NCI-H2227 (cell line): Measurements from ENCODE around the gene SLC1A4.

Source experiments
- DNase-seq: peaks from one replicate; lab custom pipeline; 2025; ENCODE audit not compliant: unreplicated experiment; lab: John Stamatoyannopoulos, UW

SLC1A4 gene

DNA sequence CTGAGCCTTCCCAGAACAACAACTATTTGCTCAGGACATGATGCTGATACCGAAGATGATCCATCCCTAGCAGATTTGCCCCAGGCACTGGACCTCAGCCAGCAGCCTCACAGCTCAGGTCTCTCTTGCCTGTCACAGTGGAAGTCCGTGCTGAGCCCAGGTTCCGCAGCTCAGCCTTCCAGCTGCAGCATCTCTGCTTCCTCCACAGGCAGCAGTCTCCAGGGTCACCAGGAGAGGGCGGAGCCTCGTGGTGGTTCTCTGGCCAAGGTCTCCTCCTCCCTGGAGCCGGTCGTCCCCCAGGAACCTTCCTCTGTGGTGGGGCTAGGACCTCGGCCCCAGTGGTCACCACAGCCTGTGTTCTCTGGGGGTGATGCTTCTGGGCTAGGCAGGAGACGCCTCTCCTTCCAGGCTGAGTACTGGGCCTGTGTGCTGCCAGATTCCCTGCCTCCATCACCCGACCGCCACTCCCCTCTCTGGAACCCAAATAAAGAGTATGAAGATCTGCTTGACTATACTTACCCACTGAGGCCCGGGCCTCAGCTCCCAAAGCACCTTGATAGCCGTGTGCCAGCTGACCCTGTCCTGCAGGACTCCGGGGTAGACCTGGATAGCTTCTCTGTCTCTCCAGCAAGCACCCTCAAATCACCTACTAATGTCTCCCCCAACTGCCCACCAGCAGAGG, 82.4 kb downstream of the SLC1A4 start:
- no peak for DNase-seq

DNA sequence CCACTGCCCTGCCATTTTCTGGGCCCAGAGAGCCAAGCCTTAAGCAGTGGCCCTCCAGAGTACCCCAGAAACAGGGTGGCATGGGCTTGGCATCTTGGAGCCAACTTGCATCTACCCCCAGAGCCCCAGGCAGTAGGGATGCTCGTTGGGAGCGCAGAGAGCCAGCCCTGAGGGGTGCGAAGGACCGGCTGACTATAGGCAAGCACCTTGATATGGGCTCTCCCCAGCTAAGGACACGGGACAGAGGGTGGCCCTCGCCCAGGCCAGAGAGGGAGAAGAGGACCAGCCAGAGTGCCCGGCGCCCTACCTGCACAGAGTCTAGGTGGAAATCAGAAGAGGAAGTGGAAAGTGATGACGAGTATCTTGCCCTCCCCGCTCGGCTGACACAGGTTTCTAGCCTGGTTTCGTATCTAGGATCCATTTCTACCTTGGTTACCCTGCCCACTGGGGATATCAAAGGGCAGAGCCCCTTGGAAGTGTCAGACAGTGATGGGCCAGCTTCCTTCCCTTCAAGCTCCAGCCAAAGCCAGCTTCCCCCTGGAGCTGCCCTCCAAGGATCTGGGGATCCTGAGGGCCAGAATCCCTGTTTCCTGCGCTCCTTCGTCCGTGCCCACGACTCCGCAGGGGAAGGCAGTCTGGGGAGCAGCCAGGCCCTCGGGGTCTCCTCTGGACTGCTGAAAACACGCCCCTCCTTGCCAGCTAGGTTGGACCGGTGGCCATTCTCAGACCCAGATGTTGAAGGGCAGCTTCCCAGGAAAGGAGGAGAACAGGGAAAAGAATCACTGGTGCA, 83.2 kb downstream of the SLC1A4 start:
- DNase-seq, result no peak
